A549 treated with CpdA at 1 μM for 4 hours (cell line): Measurements from ENCODE around the gene DAPK2. TPM values are rescaled to one million over a fixed set of nuclear protein-coding genes. Genes with fewer than 3 reads are reported as not detected.

Experiments
- total RNA-seq: library from RNA; stranded (reverse); fragments of 200-300 nt; extraction: Qiagen RNA extraction; gene quantifications from 5 replicates; pipeline ENCODE4 v1.2.3, GENCODE V29; 2022; ENCODE audit warnings: low read depth

DAPK2 gene
- 2.4 to 4.3 TPM (median 3.6 TPM) in 5 replicates for total RNA-seq

DNA sequence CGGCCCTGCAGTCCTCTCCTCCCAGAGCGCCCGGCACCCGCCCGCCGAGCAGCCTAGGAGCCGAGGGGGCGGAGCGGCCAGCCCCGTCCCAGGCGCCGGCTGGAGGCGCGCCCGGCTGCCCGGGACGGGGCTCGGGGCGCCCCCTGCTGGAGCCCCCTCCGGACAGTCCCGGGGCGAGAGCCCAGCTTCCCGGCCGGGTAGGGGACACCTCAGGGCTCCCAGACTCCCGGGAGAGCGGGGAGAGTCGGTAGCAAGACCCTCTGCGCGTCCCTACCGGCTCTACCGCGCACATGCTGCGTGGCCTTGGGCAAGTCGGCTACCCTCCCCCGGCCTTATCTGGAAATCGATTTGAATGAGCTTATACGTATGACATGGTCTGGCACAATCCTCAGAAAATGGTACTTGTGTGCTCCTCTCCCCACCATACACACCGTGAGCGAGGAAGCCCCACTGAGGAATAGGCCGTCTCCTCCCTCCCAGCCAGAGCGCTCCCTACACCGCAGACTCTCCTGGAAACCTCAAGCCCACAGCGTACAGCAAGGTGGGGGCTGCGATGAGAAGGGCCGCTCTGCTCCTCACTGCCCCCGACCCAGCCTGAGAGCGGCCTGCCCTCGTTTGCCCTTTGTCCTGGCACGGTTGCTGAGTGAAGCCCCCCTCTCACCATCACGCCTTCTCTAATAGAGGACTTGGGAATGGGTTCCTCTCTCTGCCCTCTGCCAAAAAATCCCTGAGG, at the start of gene DAPK2:
TSS of gene DAPK2 (minus strand) at position 65 of the 733 bp plus-strand sequence. CDS start 6,224 bp downstream, outside the sequence.

DNA sequence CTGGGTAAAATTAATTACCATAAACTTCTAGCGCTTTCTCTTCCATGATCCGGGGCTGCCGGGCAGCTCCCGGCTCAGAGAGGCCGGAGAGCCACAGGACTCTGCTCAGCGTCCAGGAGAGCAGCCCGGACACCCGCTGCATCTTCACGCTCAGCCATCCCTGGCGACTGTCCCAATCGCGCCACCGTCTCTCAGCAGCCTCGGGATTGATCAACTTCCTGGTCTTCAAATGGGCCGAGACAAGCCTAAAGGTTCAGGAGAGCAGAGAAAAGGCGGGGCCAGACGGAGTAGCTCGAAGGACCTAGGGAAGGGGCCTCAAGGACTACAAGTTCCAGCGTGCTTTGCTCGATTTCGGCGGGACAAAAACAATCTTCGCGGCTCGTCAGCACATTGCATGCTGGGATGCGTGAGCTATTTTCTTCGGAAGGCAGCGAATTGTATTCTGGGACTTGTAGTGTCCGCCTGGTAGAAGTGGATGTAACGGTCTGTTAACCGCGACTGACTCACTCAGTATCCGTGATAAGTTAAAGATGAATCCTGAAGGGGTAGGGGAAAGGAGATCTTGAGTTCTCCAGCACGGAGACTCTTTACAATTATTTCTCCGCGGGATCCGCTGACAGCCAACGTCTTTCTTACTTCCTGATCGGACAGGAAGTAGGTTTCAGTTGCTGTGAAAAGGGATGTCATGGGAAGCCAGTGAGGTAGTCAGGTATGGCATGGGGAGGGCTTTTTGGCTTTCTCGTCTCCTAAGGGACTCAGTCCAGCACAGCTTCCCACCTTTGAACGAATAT, 47.5 kb upstream of the DAPK2 start, which contains the start of gene CIAO2A:
TSS of gene CIAO2A (minus strand) at position 212 of the 791 bp plus-strand sequence. CDS start at position 142, 70 bp downstream.

Other genes starting within 250 kb of the DAPK2 start
- 26.5 to 31.5 TPM (median 28.4 TPM) in 5 replicates for gene HERC1, start 212.5 kb downstream of the DAPK2 start, total RNA-seq
- 112 to 196 TPM (median 121 TPM) in 5 replicates for gene CIAO2A, start 47.4 kb upstream of the DAPK2 start, total RNA-seq
- 75.5 to 86.0 TPM (median 80.6 TPM) in 5 replicates for gene SNX1, start 49.5 kb upstream of the DAPK2 start, total RNA-seq
- 0.47 to 1.6 TPM (median 1.2 TPM) in 5 replicates for gene SNX22, start 105.2 kb upstream of the DAPK2 start, total RNA-seq
- 782 to 886 TPM (median 878 TPM) in 5 replicates for gene PPIB, start 116.5 kb upstream of the DAPK2 start, total RNA-seq